Endodermal cell (in vitro differentiated cells): Measurements from ENCODE around the gene SLC66A2. TPM values are rescaled to one million over a fixed set of nuclear protein-coding genes. Genes with fewer than 3 reads are reported as not detected.
"Not testable (repeated sequence)": the region's sequence is repeated elsewhere in the genome, so short reads cannot be mapped to it uniquely, and the experiment has no call there.

ENCODE experiments used
- DNase-seq: peaks from one replicate; pipeline ENCODE4 v3.0.0-alpha.2; 2017
- H3K27ac ChIP-seq: 2 replicates; pipeline ENCODE4 v1.5.1; 2013; ENCODE audit warnings: mild to moderate bottlenecking, low read depth, low read length, moderate library complexity
- H3K27me3 ChIP-seq: 2 replicates; pipeline ENCODE4 v1.6.1; 2013; ENCODE audit warnings: mild to moderate bottlenecking, low read length, moderate library complexity; ENCODE audit not compliant: insufficient read depth, control insufficient read depth, poor library complexity, severe bottlenecking
- H3K36me3 ChIP-seq: 2 replicates; pipeline ENCODE4 v1.7.0; 2013; ENCODE audit warnings: mild to moderate bottlenecking, low read length, moderate library complexity; ENCODE audit not compliant: control insufficient read depth, insufficient read depth
- H3K4me1 ChIP-seq: one replicate; pipeline ENCODE4 v1.7.0; 2013; ENCODE audit warnings: low read length; ENCODE audit not compliant: control insufficient read depth, insufficient read depth
- H3K4me3 ChIP-seq: 2 replicates; pipeline ENCODE4 v1.5.1; 2013; ENCODE audit warnings: mild to moderate bottlenecking, low read length, moderate library complexity
- H3K9ac ChIP-seq: 2 replicates; pipeline ENCODE4 v1.6.1; 2013; ENCODE audit warnings: mild to moderate bottlenecking, low read length, moderate library complexity; ENCODE audit not compliant: poor library complexity, severe bottlenecking; ENCODE audit errors: extremely low read depth
- H3K9me3 ChIP-seq: 2 replicates; pipeline ENCODE4 v1.6.1; 2013; ENCODE audit warnings: mild to moderate bottlenecking, low read length, moderate library complexity; ENCODE audit not compliant: control insufficient read depth
- H3K27ac Mint-ChIP-seq: 2 replicates; pipeline ENCODE4 v1.8.0; 2020; ENCODE audit warnings: mixed read lengths
- H3K27me3 Mint-ChIP-seq: 2 replicates; pipeline ENCODE4 v1.8.0; 2021; ENCODE audit warnings: mild to moderate bottlenecking, mixed read lengths; ENCODE audit not compliant: insufficient read depth
- H3K36me3 Mint-ChIP-seq: 2 replicates; pipeline ENCODE4 v1.8.0; 2020; ENCODE audit warnings: low read depth, mixed read lengths
- H3K4me1 Mint-ChIP-seq: 2 replicates; pipeline ENCODE4 v1.8.0; 2020; ENCODE audit warnings: mixed read lengths
- H3K4me3 Mint-ChIP-seq: 2 replicates; pipeline ENCODE4 v1.8.0; 2020; ENCODE audit warnings: mild to moderate bottlenecking, moderate library complexity, mixed read lengths
- H3K9me3 Mint-ChIP-seq: 2 replicates; pipeline ENCODE4 v1.8.0; 2020; ENCODE audit warnings: mild to moderate bottlenecking, mixed read lengths
- CTCF ChIP-seq: fragments of 200-600 bp; sonication (generic); conservative IDR thresholded peaks from 2 replicates; pipeline ENCODE4 v1.5.0; 2021; ENCODE audit warnings: antibody characterized with exemption, mild to moderate bottlenecking
- WGBS, 2 experiments: methylation state at CpG; one replicate each; pipeline versions ENCODE4 v1.1.5 to v1.1.7; 2013; ENCODE audit warnings: missing lambda C conversion rate in 2 of 2, mixed read lengths in 1 of 2; ENCODE audit not compliant: insufficient coverage in 1 of 2, insufficient read length in 1 of 2; 5-methylcytosine and 5-hydroxymethylcytosine counted together
- long read RNA-seq, 4 experiments: library from polyadenylated mRNA in 2 of 4; library from RNA in 1 of 4; library from capped mRNA in 1 of 4; stranded (forward) in 3 of 4; unstranded in 1 of 4; transcript quantifications; one replicate each; pipeline ENCODE4 v2.0.0, GENCODE V29; 2020 to 2021; ENCODE audit warnings: inconsistent platforms in 1 of 4
- polyA plus RNA-seq, 2 experiments: library from polyadenylated mRNA; stranded (reverse); fragments of 50-300 nt; gene quantifications; one replicate each; pipeline ENCODE4 v1.2.3, GENCODE V29; 2013
- total RNA-seq, 2 donors: library from RNA; stranded (reverse); fragmentation: NEBNext Ultra II Directional in 1 of 2; extraction: Animal tissue kit (Norgen Biotek cat#: 25700) in 1 of 2; gene quantifications; 2 replicates in 1 of 2; 3 replicates in 1 of 2; pipeline ENCODE4 v1.2.1, GENCODE V29; 2021

The SLC66A2 gene
- total RNA-seq = 10 to 100 TPM; 30.3 to 32.4 TPM
- polyA plus RNA-seq (2013, experiment 1 of 2) = 16.2 TPM
- 16.9 TPM for polyA plus RNA-seq (2013, experiment 2 of 2)
- long read RNA-seq, experiment 1, partial matches to known transcripts = 4 of 23 reads
- long read RNA-seq, experiment 1, other reads (novel, unspliced or antisense) = 10 of 23 reads
- long read RNA-seq, experiment 2, transcript PQLC1-203 (6 exons, 2,555 nt) = minor isoform, 5 of 104 reads
- long read RNA-seq, experiment 2, transcript PQLC1-202 (5 exons, 2,475 nt) = major isoform, 32 of 104 reads
- long read RNA-seq, experiment 2, transcript PQLC1-211 (4 exons, 1,247 nt) = minor isoform, 31 of 104 reads
- long read RNA-seq, experiment 2, partial matches to known transcripts = 12 of 104 reads
- long read RNA-seq, experiment 2, other reads (novel, unspliced or antisense) = 21 of 104 reads
- long read RNA-seq, experiment 3, partial matches to known transcripts = 0 of 2 reads
- long read RNA-seq, experiment 3, other reads (novel, unspliced or antisense) = 1 of 2 reads
- long read RNA-seq, experiment 4, partial matches to known transcripts = 1 of 5 reads
- long read RNA-seq, experiment 4, other reads (novel, unspliced or antisense) = 4 of 5 reads

DNA sequence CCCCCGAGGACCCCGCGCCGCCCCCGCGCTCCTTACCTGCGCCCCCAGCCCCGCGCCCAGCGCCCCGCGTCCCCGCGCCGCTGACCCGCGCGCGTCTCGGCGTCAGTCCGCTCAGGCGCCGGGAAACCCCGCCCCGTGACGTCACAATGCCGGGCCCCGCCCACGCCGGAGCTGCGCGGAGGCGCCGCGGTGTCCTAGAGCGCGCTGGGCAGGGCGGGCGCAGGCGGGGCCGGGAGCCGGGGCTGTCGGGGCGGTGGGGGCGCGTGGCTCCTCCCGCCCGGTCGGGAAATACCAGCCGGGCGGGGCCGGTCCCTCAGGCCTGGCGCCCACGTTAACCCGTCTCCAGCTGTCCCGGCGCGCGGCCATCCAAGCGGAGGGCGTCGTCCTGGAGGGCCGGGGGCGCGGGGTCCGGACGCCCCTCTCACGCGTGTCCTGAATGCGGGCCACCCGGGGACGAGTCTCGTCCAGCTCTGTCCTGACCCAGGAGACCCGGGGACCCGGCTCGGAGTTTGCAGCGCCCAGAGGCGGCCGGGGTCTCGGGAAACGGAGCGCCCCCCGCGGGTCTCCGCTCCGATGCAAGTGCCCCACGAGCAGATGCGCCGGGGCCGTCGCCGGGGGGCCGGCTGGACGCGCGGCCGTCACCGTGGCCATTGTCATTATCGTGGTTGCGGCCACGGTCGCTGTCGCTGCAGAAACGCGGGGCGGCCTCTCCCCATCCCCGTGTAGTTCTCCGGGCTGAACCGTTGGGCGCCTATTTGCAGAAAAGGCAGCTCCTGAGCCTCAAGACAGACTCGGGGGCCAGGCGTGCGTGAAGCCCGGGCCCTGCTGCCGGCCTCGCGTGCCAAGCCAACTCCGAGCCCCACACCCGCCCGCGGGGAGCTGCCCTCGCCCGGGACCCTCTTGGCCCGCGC, at the start of gene SLC66A2:
Gene SLC66A2 (minus strand): TSS at position 109 of the 911 bp plus-strand sequence. CDS start 727 bp downstream, outside the sequence.
- WGBS, 2 experiments = 0 to 1% methylated on average over 22 to 126 of the region's 126 CpGs
- no peaks in the 10 kb centered on the region for H3K4me1 ChIP-seq
- H3K9me3 ChIP-seq = no peaks in the 10 kb centered on the region
- peak within 1 kb of the TSS; percentile 84 for H3K4me3 ChIP-seq
- H3K9ac ChIP-seq = no peak within 1 kb of the TSS
- H3K27ac ChIP-seq = no peak within 1 kb of the TSS
- H3K27me3 ChIP-seq = peaks cover 15% of the 10 kb centered on the region
- Mint-ChIP-seq H3K4me3 (peak within 1 kb of the TSS; percentile 62), H3K9me3 (no peaks in the 10 kb centered on the region), H3K4me1 (peaks cover 3% of the 10 kb centered on the region), H3K27me3 (peaks cover 74% of the 10 kb centered on the region), H3K27ac (no peak within 1 kb of the TSS), H3K36me3 (peaks cover 19% of the 10 kb centered on the region)
- TF ChIP-seq CTCF = peak; percentile 30
- H3K36me3 ChIP-seq = peaks cover 11% of the 10 kb centered on the region
- DNase-seq = peak; percentile 96

- Mint-ChIP-seq H3K4me3 (no peak overlapping the region), H3K27me3 (peaks cover 85% of the 10 kb centered on the region), H3K9me3 (peaks cover 48% of the 10 kb centered on the region), H3K4me1 (no peaks in the 10 kb centered on the region), H3K27ac (no peak overlapping the region), H3K36me3 (peaks cover 4% of the 10 kb centered on the region)
- Histone ChIP-seq H3K9ac (no peak overlapping the region), H3K36me3 (no peaks in the 10 kb centered on the region), H3K4me3 (no peak overlapping the region), H3K9me3 (peaks cover 23% of the 10 kb centered on the region), H3K27me3 (peaks cover 18% of the 10 kb centered on the region), H3K4me1 (no peaks in the 10 kb centered on the region), H3K27ac (no peak overlapping the region)
- no peak for TF ChIP-seq CTCF
- no peak for DNase-seq
- WGBS, 2 experiments = 67 to 84% methylated on average over 2 to 3 of the region's 3 CpGs
Observed at GRCh38 chr18:80000877-80001276, 49.4 kb upstream of the SLC66A2 start.

DNA sequence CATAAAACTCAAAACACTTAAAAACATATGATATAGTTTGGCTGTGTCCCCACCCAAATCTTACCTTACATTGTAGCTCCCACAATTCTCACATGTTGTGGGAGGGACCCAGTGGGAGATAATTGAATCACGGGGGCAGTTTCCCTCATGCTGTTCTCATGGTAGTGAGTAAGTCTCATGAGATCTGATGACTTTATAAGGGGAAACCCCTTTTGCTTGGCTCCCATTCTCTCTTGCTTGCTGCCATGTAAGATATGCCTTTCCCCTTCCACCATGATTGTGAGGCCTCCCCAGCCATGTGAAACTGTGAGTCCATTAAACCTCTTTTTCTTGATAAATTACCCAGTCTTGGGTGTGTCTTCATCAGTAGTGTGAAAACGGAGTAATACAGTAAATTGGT, 48.2 kb upstream of the SLC66A2 start:
- H3K4me1 ChIP-seq, H3K4me1 Mint-ChIP-seq, H3K36me3 ChIP-seq, H3K27ac ChIP-seq, H3K9ac ChIP-seq, H3K36me3 Mint-ChIP-seq, H3K4me3 ChIP-seq, DNase-seq, H3K4me3 Mint-ChIP-seq, H3K27ac Mint-ChIP-seq: not testable (repeated sequence)
- H3K27me3 ChIP-seq = peaks cover 23% of the 10 kb centered on the region
- Mint-ChIP-seq H3K27me3 (peaks cover 91% of the 10 kb centered on the region), H3K9me3 (peaks cover 48% of the 10 kb centered on the region)
- 86 to 90% methylated on average over 2 of the region's 2 CpGs for WGBS, 2 experiments
- peaks cover 31% of the 10 kb centered on the region for H3K9me3 ChIP-seq
